ENCODE results near the gene HDAC11. TPM values are rescaled to one million over a fixed set of nuclear protein-coding genes. Genes with fewer than 3 reads are reported as not detected.

The HDAC11 gene
- total and polyA plus RNA-seq, 2 of the 4 experiments (the other 2 are of a cell fraction) = 9.1 to 11.4 TPM

DNA sequence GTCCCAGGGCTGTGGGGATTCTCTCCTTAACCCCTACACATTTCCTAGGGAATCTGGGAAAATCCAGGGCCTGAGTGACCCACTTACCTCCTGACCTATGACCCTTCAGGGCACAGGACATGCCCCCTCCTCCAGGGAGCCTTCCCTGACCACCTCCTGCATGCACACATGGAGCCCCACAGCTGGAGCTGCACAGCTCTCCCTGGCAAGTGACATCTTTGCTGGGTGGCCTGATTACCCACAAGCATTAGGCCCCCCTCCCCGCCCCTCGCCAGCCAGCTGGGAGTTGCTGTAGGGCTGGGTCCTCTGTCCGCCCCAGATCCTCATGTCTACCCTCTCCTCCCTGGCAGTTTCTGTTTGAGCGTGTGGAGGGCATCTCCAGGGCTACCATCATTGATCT, 21.4 kb downstream of the HDAC11 start:
- H3K4me3 ChIP-seq (ENCODE audit: insufficient read depth, low read depth, low read length) = no peak overlapping the region
- H2BK120ac ChIP-seq (ENCODE audit: low read depth, low read length) = no peak overlapping the region
- no TSS peak for BruUV-seq (replicated peaks)
- CTCF ChIA-PET = no interaction called here
- H4K91ac ChIP-seq (ENCODE audit: insufficient read depth, low read depth, low read length) = no peak overlapping the region
- no peaks in the 10 kb centered on the region for H3K9me1 ChIP-seq (ENCODE audit: insufficient read depth, low read length)
- H3K18ac ChIP-seq (ENCODE audit: low read depth, low read length) = no peak overlapping the region
- no peak overlapping the region for H3K14ac ChIP-seq (replicated peaks; ENCODE audit: low read depth, low read length)
- TF ChIP-seq CHD1 (IDR thresholded peaks at IDR 0.05; ENCODE audit: low read depth, low read length) (no peak), RFX5 (IDR thresholded peaks at IDR 0.05; ENCODE audit: low read depth, low read length) (no peak), CEBPB (IDR thresholded peaks at IDR 0.05; ENCODE audit: low read depth, low read length) (no peak), MAZ (IDR thresholded peaks at IDR 0.05; ENCODE audit: borderline replicate concordance, low read depth, low read length) (no peak), FOS (IDR thresholded peaks at IDR 0.05; ENCODE audit: low read depth, low read length) (no peak), MXI1 (IDR thresholded peaks at IDR 0.05; ENCODE audit: borderline replicate concordance, low read depth, low read length) (no peak), POLR2A (IDR thresholded peaks at IDR 0.05; ENCODE audit: low read depth, low read length) (no peak), RAD21 (IDR thresholded peaks at IDR 0.05; ENCODE audit: low read length) (no peak), NFE2L2 (IDR thresholded peaks at IDR 0.05; ENCODE audit: low read depth, low read length) (no peak), SMC3 (IDR thresholded peaks at IDR 0.05; ENCODE audit: low read depth, low read length) (no peak), BHLHE40 (IDR thresholded peaks at IDR 0.05; ENCODE audit: low read depth, low read length) (no peak)
- TF ChIP-seq, protein P1, sequence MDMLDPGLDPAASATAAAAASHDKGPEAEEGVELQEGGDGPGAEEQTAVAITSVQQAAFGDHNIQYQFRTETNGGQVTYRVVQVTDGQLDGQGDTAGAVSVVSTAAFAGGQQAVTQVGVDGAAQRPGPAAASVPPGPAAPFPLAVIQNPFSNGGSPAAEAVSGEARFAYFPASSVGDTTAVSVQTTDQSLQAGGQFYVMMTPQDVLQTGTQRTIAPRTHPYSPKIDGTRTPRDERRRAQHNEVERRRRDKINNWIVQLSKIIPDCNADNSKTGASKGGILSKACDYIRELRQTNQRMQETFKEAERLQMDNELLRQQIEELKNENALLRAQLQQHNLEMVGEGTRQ (IDR thresholded peaks at IDR 0.05; ENCODE audit: low read depth, low read length) = no peak
- TF ChIP-seq, protein P2, sequence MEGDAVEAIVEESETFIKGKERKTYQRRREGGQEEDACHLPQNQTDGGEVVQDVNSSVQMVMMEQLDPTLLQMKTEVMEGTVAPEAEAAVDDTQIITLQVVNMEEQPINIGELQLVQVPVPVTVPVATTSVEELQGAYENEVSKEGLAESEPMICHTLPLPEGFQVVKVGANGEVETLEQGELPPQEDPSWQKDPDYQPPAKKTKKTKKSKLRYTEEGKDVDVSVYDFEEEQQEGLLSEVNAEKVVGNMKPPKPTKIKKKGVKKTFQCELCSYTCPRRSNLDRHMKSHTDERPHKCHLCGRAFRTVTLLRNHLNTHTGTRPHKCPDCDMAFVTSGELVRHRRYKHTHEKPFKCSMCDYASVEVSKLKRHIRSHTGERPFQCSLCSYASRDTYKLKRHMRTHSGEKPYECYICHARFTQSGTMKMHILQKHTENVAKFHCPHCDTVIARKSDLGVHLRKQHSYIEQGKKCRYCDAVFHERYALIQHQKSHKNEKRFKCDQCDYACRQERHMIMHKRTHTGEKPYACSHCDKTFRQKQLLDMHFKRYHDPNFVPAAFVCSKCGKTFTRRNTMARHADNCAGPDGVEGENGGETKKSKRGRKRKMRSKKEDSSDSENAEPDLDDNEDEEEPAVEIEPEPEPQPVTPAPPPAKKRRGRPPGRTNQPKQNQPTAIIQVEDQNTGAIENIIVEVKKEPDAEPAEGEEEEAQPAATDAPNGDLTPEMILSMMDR (conservative IDR thresholded peaks at IDR 0.05; ENCODE audit: low read depth, low read length) = no peak
- dilution Hi-C loops (cut with HindIII; ENCODE audit: low sequenced_read_pairs, unreplicated experiment) = no loop called here
- H3K9me3 ChIP-seq (ENCODE audit: control insufficient read depth, insufficient read depth, low read length) = no peaks in the 10 kb centered on the region
- H4K5ac ChIP-seq (ENCODE audit: low read depth, low read length) = no peak overlapping the region
- no peaks in the 10 kb centered on the region for H3K27me3 ChIP-seq (ENCODE audit: control insufficient read depth, insufficient read depth, low read length)
- H3K36me3 ChIP-seq (ENCODE audit: control insufficient read depth, insufficient read depth, low read length) = no peaks in the 10 kb centered on the region
- H2BK15ac ChIP-seq (ENCODE audit: low read depth, low read length) = no peak overlapping the region
- in situ Hi-C loops (cut with MboI; ENCODE audit: low sequenced_read_pairs) = no loop called here
- H3K9ac ChIP-seq (ENCODE audit: low read depth, low read length) = no peak overlapping the region
- DNase-seq = no peak
- POLR2A ChIA-PET (ENCODE audit: unreplicated experiment) = no interaction called here
- no peaks in the 10 kb centered on the region for H3K79me1 ChIP-seq (ENCODE audit: low read depth in 1 of 2, low read length in 2 of 2)
- H3K23ac ChIP-seq (ENCODE audit: low read depth, low read length) = no peak overlapping the region
- no peak overlapping the region for H3K4ac ChIP-seq (ENCODE audit: low read depth, low read length)
- H4K20me1 ChIP-seq (ENCODE audit: insufficient read depth, low read length) = no peaks in the 10 kb centered on the region
- H2BK5ac ChIP-seq (ENCODE audit: low read depth, low read length, poor library complexity, severe bottlenecking) = no peak overlapping the region
- ATAC-seq (ENCODE audit: low read depth) = no peak
- no peak overlapping the region for H2AFZ ChIP-seq (replicated peaks; ENCODE audit: low read length, poor library complexity)
- 100% methylated on average over 3 of the region's 4 CpGs; no CpG with 5 or more reads in 1 of the 2 experiments for WGBS, 2 experiments (ENCODE audit: extremely low coverage in 2 of 2, insufficient read length in 1 of 2)
- no peak overlapping the region for H2AK5ac ChIP-seq (ENCODE audit: low read depth, low read length)
- no peak overlapping the region for H3K27ac ChIP-seq (ENCODE audit: insufficient read depth, low read length)
- H4K8ac ChIP-seq (ENCODE audit: low read depth in 2 of 2, low read length in 2 of 2) = no peak overlapping the region
- no peak overlapping the region for H3K4me2 ChIP-seq (ENCODE audit: low read depth, low read length)
- H2AK9ac ChIP-seq (replicated peaks; ENCODE audit: low read depth, low read length, poor library complexity) = no peak overlapping the region
- H3K4me1 ChIP-seq (ENCODE audit: control insufficient read depth, insufficient read depth, low read length) = 0 out of 2 replicates have a peak, but pooled peaks cover under 1% of the 10 kb centered on the region
- no peak overlapping the region for H2BK20ac ChIP-seq (ENCODE audit: low read depth, low read length)
- H3K56ac ChIP-seq (ENCODE audit: extremely low read depth, insufficient read depth, low read length) = no peak overlapping the region
- intact Hi-C loops (cut with micrococcal nuclease) = no loop called here

All from IMR-90 (cell line).